ENCODE measurements around the gene BCAS3.

BCAS3 gene

DNA sequence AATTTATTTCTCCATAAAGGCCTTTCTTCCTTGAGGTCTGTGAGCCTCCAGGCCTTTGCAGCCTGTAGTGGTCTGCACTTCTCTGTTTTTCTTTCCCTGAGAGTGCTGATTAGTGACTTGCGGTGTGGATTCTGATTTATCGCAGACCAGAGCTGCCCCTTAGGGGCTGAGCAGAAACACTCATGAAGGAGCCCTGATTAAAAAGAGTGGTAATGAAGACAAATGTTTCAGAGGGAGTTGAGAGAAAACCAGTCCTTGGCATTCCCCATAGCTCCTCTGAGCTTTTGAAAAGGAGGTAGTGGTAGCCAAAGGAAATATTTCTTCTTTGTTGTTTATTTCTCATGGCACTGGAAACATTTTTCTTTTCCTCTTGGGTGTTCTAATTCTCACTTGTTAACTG is 453.9 kb downstream of the BCAS3 start:
- Histone ChIP-seq H3K4me1 (ENCODE audit: insufficient read depth, low read length, severe bottlenecking) (no peaks in the 10 kb centered on the region), H3K36me3 (ENCODE audit: insufficient read depth, low read length) (no peaks in the 10 kb centered on the region), H3K27me3 (ENCODE audit: insufficient read depth, low read length) (no peaks in the 10 kb centered on the region), H3K9me2 (ENCODE audit: low read depth, low read length) (no peaks in the 10 kb centered on the region), H2AFZ (ENCODE audit: low read length) (no peak overlapping the region), H3K79me2 (ENCODE audit: insufficient read depth, low read length) (no peaks in the 10 kb centered on the region), H3K9me3 (ENCODE audit: low read length) (no peaks in the 10 kb centered on the region), H3F3A (ENCODE audit: insufficient read depth, low read length) (no peaks in the 10 kb centered on the region), H3K27ac (ENCODE audit: low read depth, low read length, poor library complexity, severe bottlenecking) (no peak overlapping the region), H4K20me1 (ENCODE audit: insufficient read depth, low read length) (no peaks in the 10 kb centered on the region), H3K4me3 (ENCODE audit: low read depth, low read length, poor library complexity, severe bottlenecking) (no peak overlapping the region), H3K4me2 (ENCODE audit: low read length) (no peak overlapping the region), H3K9ac (ENCODE audit: low read length) (no peak overlapping the region)
- TF ChIP-seq, protein P1, sequence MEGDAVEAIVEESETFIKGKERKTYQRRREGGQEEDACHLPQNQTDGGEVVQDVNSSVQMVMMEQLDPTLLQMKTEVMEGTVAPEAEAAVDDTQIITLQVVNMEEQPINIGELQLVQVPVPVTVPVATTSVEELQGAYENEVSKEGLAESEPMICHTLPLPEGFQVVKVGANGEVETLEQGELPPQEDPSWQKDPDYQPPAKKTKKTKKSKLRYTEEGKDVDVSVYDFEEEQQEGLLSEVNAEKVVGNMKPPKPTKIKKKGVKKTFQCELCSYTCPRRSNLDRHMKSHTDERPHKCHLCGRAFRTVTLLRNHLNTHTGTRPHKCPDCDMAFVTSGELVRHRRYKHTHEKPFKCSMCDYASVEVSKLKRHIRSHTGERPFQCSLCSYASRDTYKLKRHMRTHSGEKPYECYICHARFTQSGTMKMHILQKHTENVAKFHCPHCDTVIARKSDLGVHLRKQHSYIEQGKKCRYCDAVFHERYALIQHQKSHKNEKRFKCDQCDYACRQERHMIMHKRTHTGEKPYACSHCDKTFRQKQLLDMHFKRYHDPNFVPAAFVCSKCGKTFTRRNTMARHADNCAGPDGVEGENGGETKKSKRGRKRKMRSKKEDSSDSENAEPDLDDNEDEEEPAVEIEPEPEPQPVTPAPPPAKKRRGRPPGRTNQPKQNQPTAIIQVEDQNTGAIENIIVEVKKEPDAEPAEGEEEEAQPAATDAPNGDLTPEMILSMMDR (IDR thresholded peaks at IDR 0.05; ENCODE audit: low read length), result no peak
- no peak for TF ChIP-seq EZH2 (IDR thresholded peaks at IDR 0.05; ENCODE audit: borderline replicate concordance, low read length)

- H3K27ac ChIP-seq (ENCODE audit: low read depth, low read length, poor library complexity, severe bottlenecking), result no peak overlapping the region
- H3K27me3 ChIP-seq (ENCODE audit: insufficient read depth, low read length), result no peaks in the 10 kb centered on the region
- no peaks in the 10 kb centered on the region for H3K9me2 ChIP-seq (ENCODE audit: low read depth, low read length)
- no peak for TF ChIP-seq EZH2 (IDR thresholded peaks at IDR 0.05; ENCODE audit: borderline replicate concordance, low read length)
- TF ChIP-seq, protein P1 (IDR thresholded peaks at IDR 0.05; ENCODE audit: low read length), result no peak
- no peaks in the 10 kb centered on the region for H3K9me3 ChIP-seq (ENCODE audit: low read length)
- H3K4me3 ChIP-seq (ENCODE audit: low read depth, low read length, poor library complexity, severe bottlenecking), result no peak overlapping the region
- no peak overlapping the region for H3K4me2 ChIP-seq (ENCODE audit: low read length)
- no peaks in the 10 kb centered on the region for H3K79me2 ChIP-seq (ENCODE audit: insufficient read depth, low read length)
- no peak overlapping the region for H3K9ac ChIP-seq (ENCODE audit: low read length)
- H3K4me1 ChIP-seq (ENCODE audit: insufficient read depth, low read length, severe bottlenecking), result no peaks in the 10 kb centered on the region
- no peak overlapping the region for H2AFZ ChIP-seq (ENCODE audit: low read length)
- no peaks in the 10 kb centered on the region for H4K20me1 ChIP-seq (ENCODE audit: insufficient read depth, low read length)
- no peaks in the 10 kb centered on the region for H3F3A ChIP-seq (ENCODE audit: insufficient read depth, low read length)
- H3K36me3 ChIP-seq (ENCODE audit: insufficient read depth, low read length), result no peaks in the 10 kb centered on the region
Observed at GRCh38 chr17:61132524-61132923, 454.9 kb downstream of the BCAS3 start.

DNA sequence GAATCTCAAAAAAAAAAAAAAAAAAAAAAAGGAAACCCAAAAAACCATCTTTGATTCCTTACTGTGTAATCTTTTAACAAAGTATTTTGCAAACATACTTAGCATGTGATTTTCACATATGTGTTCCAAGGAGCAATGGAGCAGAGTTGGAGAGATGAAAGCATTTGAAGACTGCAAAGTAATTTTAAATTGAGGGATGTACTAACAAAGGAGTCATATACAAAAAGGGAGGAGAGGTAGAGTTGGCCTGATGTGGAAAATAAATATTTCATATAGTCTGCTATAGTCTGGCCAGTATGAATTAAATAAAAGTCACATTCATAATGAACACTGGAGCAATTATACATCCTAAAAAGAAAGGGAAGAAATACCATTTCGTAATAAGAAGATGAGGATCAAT is 456.2 kb downstream of the BCAS3 start:
- Histone ChIP-seq H3K79me2 (ENCODE audit: insufficient read depth, low read length) (no peaks in the 10 kb centered on the region), H4K20me1 (ENCODE audit: insufficient read depth, low read length) (no peaks in the 10 kb centered on the region), H3F3A (ENCODE audit: insufficient read depth, low read length) (no peaks in the 10 kb centered on the region), H2AFZ (ENCODE audit: low read length) (no peak overlapping the region), H3K9me2 (ENCODE audit: low read depth, low read length) (no peaks in the 10 kb centered on the region), H3K4me3 (ENCODE audit: low read depth, low read length, poor library complexity, severe bottlenecking) (no peak overlapping the region), H3K27ac (ENCODE audit: low read depth, low read length, poor library complexity, severe bottlenecking) (no peak overlapping the region), H3K27me3 (ENCODE audit: insufficient read depth, low read length) (no peaks in the 10 kb centered on the region), H3K9me3 (ENCODE audit: low read length) (no peaks in the 10 kb centered on the region), H3K4me2 (ENCODE audit: low read length) (no peak overlapping the region), H3K4me1 (ENCODE audit: insufficient read depth, low read length, severe bottlenecking) (peaks cover 6% of the 10 kb centered on the region), H3K9ac (ENCODE audit: low read length) (no peak overlapping the region), H3K36me3 (ENCODE audit: insufficient read depth, low read length) (no peaks in the 10 kb centered on the region)
- TF ChIP-seq, protein P1 (IDR thresholded peaks at IDR 0.05; ENCODE audit: low read length), result no peak
- no peak for TF ChIP-seq EZH2 (IDR thresholded peaks at IDR 0.05; ENCODE audit: borderline replicate concordance, low read length)

Measured in OCI-LY1 (cell line).